H1 (cell line): ENCODE measurements around the gene ASXL3. TPM values are rescaled to one million over a fixed set of nuclear protein-coding genes. Genes with fewer than 3 reads are reported as not detected.

ENCODE experiments used
- ASH2L ChIP-seq: fragments of 200-600, 300-600 bp; sonication (generic); IDR thresholded peaks from one replicate; pipeline ENCODE4 v1.7.1; 2017; ENCODE audit warnings: low read length
- EGR1 ChIP-seq: IDR thresholded peaks from 2 replicates; pipeline ENCODE4 v1.6.1; 2011; ENCODE audit warnings: low read depth, low read length, borderline replicate concordance
- RBBP5 ChIP-seq: IDR thresholded peaks from 2 replicates; pipeline ENCODE4 v1.7.1; 2012; ENCODE audit warnings: low read depth, mild to moderate bottlenecking, inconsistent platforms, low read length, moderate library complexity, borderline replicate concordance
- RNF2 ChIP-seq: fragments of 200-900, 300-1000 bp; sonication (generic); IDR thresholded peaks from 2 replicates; pipeline ENCODE4 v1.7.1; 2016; ENCODE audit warnings: borderline replicate concordance, low read depth, mild to moderate bottlenecking, antibody characterized with exemption, low read length; ENCODE audit not compliant: poor library complexity, severe bottlenecking; ENCODE audit errors: missing control alignments
- SP1 ChIP-seq: IDR thresholded peaks from 2 replicates; pipeline ENCODE4 v1.6.1; 2011; ENCODE audit warnings: low read depth, low read length
- SUZ12 ChIP-seq: fragments of 200-600 bp; sonication (generic); IDR thresholded peaks from 2 replicates; pipeline ENCODE4 v1.6.1; 2012; ENCODE audit warnings: mild to moderate bottlenecking, inconsistent platforms, low read length, moderate library complexity, mixed read lengths
- polyA plus RNA-seq, 7 experiments: library from polyadenylated mRNA; depleted of rRNA in 3 of 7; stranded (reverse) in 5 of 7; unstranded in 2 of 7; fragments of >200 nt in 5 of 7; fragments of 200-250 nt in 2 of 7; gene quantifications; 1 replicate in 5 of 7; 2 replicates in 1 of 7; 4 replicates in 1 of 7; pipeline versions ENCODE4 v1.2.1 to v1.2.3, GENCODE V29; 2011 to 2013; ENCODE audit warnings: missing spikeins in 2 of 7, mixed read lengths in 2 of 7
- total RNA-seq: library from RNA; stranded (reverse); fragmentation: NEBNext Ultra II Directional; extraction: Animal tissue kit (Norgen Biotek cat#: 25700); gene quantifications from 2 replicates; pipeline ENCODE4 v1.2.1, GENCODE V29; 2021

Gene ASXL3
- total and polyA plus RNA-seq, 2 of the 8 experiments (the other 6 are each of a cell fraction or from before 2014, with no cell fraction given): 0.08 to 1.3 TPM

GRCh38 chr18:33711514-33711913 lies 133.5 kb downstream of the ASXL3 start (continued):
- no peak for TF ChIP-seq RBBP5
- no peak for TF ChIP-seq SP1
- TF ChIP-seq RNF2: no peak
- TF ChIP-seq EGR1: no peak
- no peak for TF ChIP-seq SUZ12
- TF ChIP-seq ASH2L: no peak
